ENCODE data around the gene OR5T3.
"Not testable (repeated sequence)": the region's sequence is repeated elsewhere in the genome, so short reads cannot be mapped to it uniquely, and the experiment has no call there.

Gene OR5T3

DNA sequence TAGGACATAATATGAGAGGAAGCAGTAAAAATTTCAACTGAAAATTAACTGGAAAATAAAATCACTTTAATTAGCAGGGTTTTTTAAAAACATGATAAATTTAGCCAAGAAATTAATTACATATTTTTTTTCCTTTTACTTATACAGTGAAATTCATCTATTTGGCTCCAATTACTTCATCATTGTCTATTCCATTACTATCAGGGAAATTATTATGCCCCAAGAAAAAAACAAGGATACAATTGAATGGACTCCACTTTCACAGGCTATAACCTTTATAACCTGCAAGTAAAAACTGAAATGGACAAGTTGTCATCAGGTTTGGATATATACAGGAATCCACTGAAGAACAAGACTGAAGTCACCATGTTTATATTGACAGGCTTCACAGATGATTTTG is at the start of gene OR5T3:
TSS of gene OR5T3 (plus strand) at position 301 of the 400 bp plus-strand sequence. CDS start at position 301, 0 bp downstream.
- no peak for DNase-seq

DNA sequence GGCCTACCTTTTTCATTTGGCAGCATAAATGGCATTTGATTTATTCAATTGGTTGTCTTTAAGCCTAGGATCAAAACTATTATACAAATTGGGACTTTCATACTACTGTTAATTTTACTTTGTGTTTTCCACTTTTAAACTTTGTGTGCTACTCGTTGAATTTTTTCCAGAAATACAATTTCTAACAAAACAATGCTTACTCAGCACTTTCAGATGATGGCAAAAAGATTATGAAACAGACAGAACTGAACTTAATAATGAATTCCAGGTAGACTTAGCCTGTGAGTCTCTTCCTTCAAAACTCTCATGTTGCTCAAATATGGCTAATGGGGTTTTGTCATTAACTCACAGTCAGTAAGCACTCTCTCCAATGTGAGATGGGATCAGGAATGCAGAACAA is 44.3 kb upstream of the OR5T3 start:
- no peak for DNase-seq

DNA sequence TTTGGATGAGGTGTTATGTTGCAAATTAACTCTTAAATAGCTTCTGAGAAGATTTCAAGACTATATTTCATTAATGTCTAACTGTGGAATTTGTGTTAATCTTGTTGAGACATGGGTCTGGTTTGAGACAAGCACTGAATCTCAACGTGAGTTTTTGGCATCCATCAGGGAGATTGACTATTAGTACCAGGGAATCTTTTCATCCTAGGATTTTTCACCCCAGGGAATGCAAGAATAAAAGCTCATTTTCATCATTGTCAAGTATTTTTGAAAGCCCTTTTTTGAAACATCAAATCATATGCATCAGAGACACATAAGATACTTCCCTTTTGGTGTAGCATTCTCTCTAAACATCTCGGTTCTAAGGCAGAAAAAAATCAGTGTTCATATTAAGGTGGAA is 37.5 kb upstream of the OR5T3 start:
- DNase-seq: no peak

DNA sequence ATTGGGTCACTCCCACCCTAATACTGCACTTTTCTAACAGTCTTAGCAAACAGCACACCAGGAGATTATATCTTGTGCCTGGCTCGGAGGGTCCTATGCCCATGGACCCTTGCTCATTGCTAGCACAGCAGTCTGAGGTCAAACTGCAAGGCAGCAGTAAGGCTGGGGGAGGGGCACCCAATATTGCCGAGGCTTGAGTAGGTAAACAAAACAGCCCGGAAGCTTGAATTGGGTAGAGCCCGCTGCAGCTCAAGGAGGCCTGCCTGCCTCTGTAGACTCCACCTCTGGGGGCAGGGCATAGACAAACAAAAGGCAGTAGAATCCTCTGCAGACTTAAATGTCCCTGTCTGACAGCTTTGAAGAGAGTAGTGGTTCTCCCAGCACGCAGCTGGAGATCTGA is 32.3 kb upstream of the OR5T3 start:
- DNase-seq: not testable (repeated sequence)

DNA sequence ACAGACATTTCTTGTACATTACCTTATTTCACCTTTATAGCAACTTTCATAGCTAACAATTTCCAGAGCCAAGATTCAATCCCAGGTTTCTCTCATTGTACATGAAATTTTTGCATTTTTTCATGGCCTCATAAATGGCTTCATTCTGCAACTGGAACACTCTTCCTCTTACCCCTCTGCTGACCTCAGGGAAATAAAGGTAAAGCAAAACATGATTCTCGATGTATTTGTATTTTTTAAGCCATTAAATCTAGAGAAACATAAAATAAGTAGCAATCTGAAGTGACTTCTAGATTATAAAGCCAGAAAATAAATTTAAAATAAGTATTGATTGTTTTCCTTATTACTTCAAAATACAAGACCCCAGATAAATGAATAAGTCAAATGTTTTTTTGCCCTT is 17.9 kb upstream of the OR5T3 start, which contains the start of gene OR5T2:
TSS of gene OR5T2 (minus strand) at position 101 of the 400 bp plus-strand sequence. CDS start 1,193 bp downstream, outside the sequence.
- no peak for DNase-seq

DNA sequence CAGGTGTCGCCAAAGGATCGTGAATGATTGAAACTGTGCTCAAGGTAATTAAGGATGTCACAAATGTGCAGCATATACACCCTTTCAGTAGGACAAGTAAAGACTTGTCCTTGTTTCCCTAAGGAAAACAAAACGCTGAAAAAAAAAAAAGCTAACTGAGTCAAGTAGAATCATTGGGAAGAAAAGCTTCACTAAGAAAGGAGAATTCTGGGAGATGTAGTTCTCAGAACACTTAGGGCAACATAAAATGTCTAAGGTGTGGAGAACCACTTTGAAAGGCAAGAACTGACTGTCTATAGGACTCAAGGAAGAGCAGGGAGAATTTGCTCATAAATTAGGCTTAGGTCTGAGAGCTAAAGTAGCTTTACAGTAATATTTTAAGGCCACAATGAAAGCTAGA is 19.0 kb downstream of the OR5T3 start:
- DNase-seq: no peak

DNA sequence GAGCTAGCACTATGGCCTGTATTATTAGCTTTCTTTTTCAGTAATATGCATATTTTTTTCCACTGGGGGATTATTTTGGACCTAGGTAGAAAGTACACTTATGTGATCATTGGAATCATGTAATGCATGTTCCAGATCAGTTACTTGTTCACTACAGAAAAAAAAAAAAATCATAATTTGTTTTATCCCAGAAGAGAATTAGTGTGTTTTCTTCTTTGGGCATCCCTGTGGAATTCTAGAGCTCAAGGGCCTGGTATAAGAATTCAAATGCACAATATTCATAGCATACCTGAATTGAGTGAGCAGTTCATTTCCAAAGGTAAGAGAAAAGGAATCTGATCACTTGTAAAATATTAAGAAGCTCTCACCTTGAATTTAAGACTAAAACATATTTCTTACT is 21.8 kb downstream of the OR5T3 start, which contains the start of gene OR5T1:
TSS of gene OR5T1 (plus strand) at position 301 of the 400 bp plus-strand sequence. CDS start 1,485 bp downstream, outside the sequence.
- no peak for DNase-seq

DNA sequence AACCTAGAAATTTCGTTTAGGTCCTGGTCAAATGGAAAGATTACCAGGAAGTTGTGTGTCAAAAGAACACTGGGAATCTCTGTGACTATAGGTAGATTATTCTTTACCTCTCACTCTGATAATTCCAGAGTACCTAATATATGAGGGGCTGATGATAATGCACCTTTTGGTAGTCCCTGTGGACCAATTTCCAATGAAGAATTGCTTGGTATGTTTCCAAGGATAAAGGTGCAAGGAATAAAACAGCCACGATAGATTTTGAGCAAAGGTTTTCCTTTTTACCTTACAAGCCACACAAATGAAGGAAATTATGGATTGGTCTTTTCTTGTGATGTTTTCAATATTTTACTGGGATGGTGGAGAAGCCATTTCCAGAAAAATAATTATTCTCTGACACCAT is 40.1 kb downstream of the OR5T3 start, which contains the start of gene OR8H1:
TSS of gene OR8H1 (minus strand) at position 101 of the 400 bp plus-strand sequence. CDS start 1,192 bp downstream, outside the sequence.
- no peak for DNase-seq

DNA sequence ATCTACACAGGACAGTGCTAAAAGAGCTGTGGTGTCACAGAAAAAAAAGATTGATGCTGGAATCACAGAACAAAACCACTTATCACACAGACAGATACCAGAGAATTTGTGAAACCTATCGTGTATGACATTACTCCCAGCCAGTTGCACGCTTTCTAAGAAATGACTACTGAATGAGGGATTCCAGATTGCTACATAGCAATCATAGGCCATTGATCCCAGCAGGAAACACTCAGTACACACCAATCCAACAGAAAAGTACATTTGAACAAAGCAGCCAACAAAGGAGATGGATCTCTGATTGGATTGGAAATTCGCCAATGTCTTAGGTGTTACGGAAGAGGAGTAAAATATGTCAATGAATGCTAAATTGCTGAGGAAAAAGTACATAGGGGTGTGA is 44.8 kb downstream of the OR5T3 start:
- no peak for DNase-seq
